BLaER1 (cell line): Measurements from ENCODE around the gene TSPAN7.

ENCODE experiments used
- H3K27ac ChIP-seq: shearing (Covaris generic); formaldehyde crosslinking; 2 replicates; pipeline ENCODE4 v1.8.1; 2022
- H3K27me3 ChIP-seq: shearing (Covaris generic); formaldehyde crosslinking; 2 replicates; pipeline ENCODE4 v1.8.1; 2022
- H3K36me3 ChIP-seq: shearing (Covaris generic); formaldehyde crosslinking; 2 replicates; pipeline ENCODE4 v1.8.1; 2022
- H3K4me1 ChIP-seq: shearing (Covaris generic); formaldehyde crosslinking; 2 replicates; pipeline ENCODE4 v1.8.1; 2022
- H3K4me2 ChIP-seq: shearing (Covaris generic); formaldehyde crosslinking; 2 replicates; pipeline ENCODE4 v1.8.1; 2022
- H3K4me3 ChIP-seq: shearing (Covaris generic); formaldehyde crosslinking; 2 replicates; pipeline ENCODE4 v1.8.1; 2022
- H3K9ac ChIP-seq: shearing (Covaris generic); formaldehyde crosslinking; 2 replicates; pipeline ENCODE4 v1.8.1; 2022
- H3K9me3 ChIP-seq: shearing (Covaris generic); formaldehyde crosslinking; 2 replicates; pipeline ENCODE4 v1.8.1; 2022
- H4K20me1 ChIP-seq: shearing (Covaris generic); formaldehyde crosslinking; 2 replicates; pipeline ENCODE4 v1.8.1; 2022
- Cebpa-rat ChIP-seq: shearing (Covaris generic); IDR thresholded peaks from 2 replicates; pipeline ENCODE4 v1.8.1; 2022

Gene TSPAN7

GRCh38 chrX:38699121-38699520, 137.8 kb downstream of the TSPAN7 start:
- no peak overlapping the region for H3K4me3 ChIP-seq
- H3K9ac ChIP-seq, result no peak overlapping the region
- no peaks in the 10 kb centered on the region for H3K27me3 ChIP-seq
- H3K36me3 ChIP-seq, result no peaks in the 10 kb centered on the region
- no peak for TF ChIP-seq Cebpa-rat
- H3K9me3 ChIP-seq, result no peaks in the 10 kb centered on the region
- no peaks in the 10 kb centered on the region for H4K20me1 ChIP-seq
- peaks cover 7% of the 10 kb centered on the region for H3K4me1 ChIP-seq
- H3K27ac ChIP-seq, result no peak overlapping the region
- no peak overlapping the region for H3K4me2 ChIP-seq

GRCh38 chrX:38699696-38700095, 138.4 kb downstream of the TSPAN7 start:
- no peaks in the 10 kb centered on the region for H3K9me3 ChIP-seq
- H3K27ac ChIP-seq, result no peak overlapping the region
- H3K27me3 ChIP-seq, result no peaks in the 10 kb centered on the region
- no peak overlapping the region for H3K9ac ChIP-seq
- peaks cover 7% of the 10 kb centered on the region for H3K4me1 ChIP-seq
- H3K36me3 ChIP-seq, result no peaks in the 10 kb centered on the region
- TF ChIP-seq Cebpa-rat, result no peak
- H3K4me2 ChIP-seq, result no peak overlapping the region
- H4K20me1 ChIP-seq, result no peaks in the 10 kb centered on the region
- H3K4me3 ChIP-seq, result no peak overlapping the region

GRCh38 chrX:38701073-38701472, 139.7 kb downstream of the TSPAN7 start:
- no peak overlapping the region for H3K27ac ChIP-seq
- H4K20me1 ChIP-seq, result no peaks in the 10 kb centered on the region
- H3K36me3 ChIP-seq, result no peaks in the 10 kb centered on the region
- TF ChIP-seq Cebpa-rat, result no peak
- no peaks in the 10 kb centered on the region for H3K27me3 ChIP-seq
- H3K4me1 ChIP-seq, result peaks cover 7% of the 10 kb centered on the region
- H3K9me3 ChIP-seq, result no peaks in the 10 kb centered on the region
- H3K4me2 ChIP-seq, result no peak overlapping the region
- no peak overlapping the region for H3K4me3 ChIP-seq
- H3K9ac ChIP-seq, result no peak overlapping the region

DNA sequence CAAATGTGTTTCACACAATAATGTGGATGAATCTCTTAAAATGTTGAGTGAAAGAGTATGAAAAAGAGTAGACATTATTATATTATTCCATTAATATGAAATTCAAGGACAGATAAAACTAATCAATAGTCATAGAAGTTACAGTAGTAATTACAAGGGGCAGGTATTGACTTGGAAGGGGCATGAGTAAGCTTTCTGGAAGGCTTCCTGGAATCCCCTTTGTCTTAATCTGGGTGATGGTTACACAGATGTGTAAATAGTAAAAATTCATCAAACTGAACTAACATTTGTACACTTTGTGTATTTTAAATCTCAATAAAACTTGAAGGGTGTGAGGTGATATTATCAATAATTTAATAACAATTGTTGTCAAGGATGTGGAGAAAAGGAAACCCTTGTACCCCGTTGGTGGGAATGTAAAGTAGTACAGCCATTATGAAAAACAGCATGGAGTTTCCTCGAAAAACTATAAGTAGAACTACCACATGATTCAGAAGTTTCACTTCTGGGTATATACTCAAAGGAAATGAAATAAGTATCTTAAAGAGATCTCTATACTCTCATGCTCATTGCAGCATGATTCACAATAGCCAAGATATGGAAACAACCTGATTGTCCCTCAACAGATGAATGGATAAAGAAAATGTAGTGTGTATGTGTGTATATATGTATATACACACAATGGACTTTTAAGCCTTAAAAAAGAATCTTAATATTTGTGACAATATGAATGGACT, 143.0 kb downstream of the TSPAN7 start:
- TF ChIP-seq Cebpa-rat, result no peak
- no peaks in the 10 kb centered on the region for H3K36me3 ChIP-seq

GRCh38 chrX:38717871-38718270, 156.5 kb downstream of the TSPAN7 start:
- H3K27ac ChIP-seq, result no peak overlapping the region
- no peaks in the 10 kb centered on the region for H3K9me3 ChIP-seq
- no peak for TF ChIP-seq Cebpa-rat

More for the DNA sequence above, 143.0 kb downstream of the TSPAN7 start:
- Histone ChIP-seq H3K4me2 (no peak overlapping the region), H3K9ac (no peak overlapping the region), H3K27ac (no peak overlapping the region), H3K4me1 (peaks cover 4% of the 10 kb centered on the region), H4K20me1 (no peaks in the 10 kb centered on the region), H3K9me3 (no peaks in the 10 kb centered on the region), H3K4me3 (no peak overlapping the region), H3K27me3 (no peaks in the 10 kb centered on the region)

GRCh38 chrX:38718311-38718710, 157.0 kb downstream of the TSPAN7 start:
- Histone ChIP-seq H3K9me3 (no peaks in the 10 kb centered on the region), H3K4me2 (no peak overlapping the region), H3K9ac (no peak overlapping the region), H4K20me1 (no peaks in the 10 kb centered on the region), H3K27me3 (no peaks in the 10 kb centered on the region), H3K4me3 (no peak overlapping the region), H3K27ac (no peak overlapping the region), H3K36me3 (no peaks in the 10 kb centered on the region), H3K4me1 (no peaks in the 10 kb centered on the region)
- no peak for TF ChIP-seq Cebpa-rat

More at GRCh38 chrX:38717871-38718270, 156.5 kb downstream of the TSPAN7 start:
- no peaks in the 10 kb centered on the region for H3K27me3 ChIP-seq
- H3K4me1 ChIP-seq, result no peaks in the 10 kb centered on the region
- H3K36me3 ChIP-seq, result no peaks in the 10 kb centered on the region
- no peak overlapping the region for H3K4me3 ChIP-seq
- no peak overlapping the region for H3K9ac ChIP-seq
- H3K4me2 ChIP-seq, result no peak overlapping the region
- H4K20me1 ChIP-seq, result no peaks in the 10 kb centered on the region

GRCh38 chrX:38726612-38727011, 165.3 kb downstream of the TSPAN7 start:
- TF ChIP-seq Cebpa-rat, result no peak
- H3K4me3 ChIP-seq, result no peak overlapping the region
- no peak overlapping the region for H3K9ac ChIP-seq
- H3K9me3 ChIP-seq, result no peaks in the 10 kb centered on the region
- no peaks in the 10 kb centered on the region for H4K20me1 ChIP-seq
- H3K4me2 ChIP-seq, result no peak overlapping the region
- H3K27ac ChIP-seq, result no peak overlapping the region
- H3K27me3 ChIP-seq, result no peaks in the 10 kb centered on the region
- H3K36me3 ChIP-seq, result no peaks in the 10 kb centered on the region
- no peaks in the 10 kb centered on the region for H3K4me1 ChIP-seq

- TF ChIP-seq Cebpa-rat, result no peak
- no peak overlapping the region for H3K9ac ChIP-seq
- no peak overlapping the region for H3K4me3 ChIP-seq
Measured at GRCh38 chrX:38727668-38728067, 166.3 kb downstream of the TSPAN7 start.

GRCh38 chrX:38732866-38733265, 171.5 kb downstream of the TSPAN7 start:
- no peak overlapping the region for H3K27ac ChIP-seq
- no peak overlapping the region for H3K9ac ChIP-seq
- H3K4me3 ChIP-seq, result no peak overlapping the region
- no peaks in the 10 kb centered on the region for H4K20me1 ChIP-seq
- H3K4me2 ChIP-seq, result no peak overlapping the region
- H3K9me3 ChIP-seq, result no peaks in the 10 kb centered on the region
- no peaks in the 10 kb centered on the region for H3K27me3 ChIP-seq
- TF ChIP-seq Cebpa-rat, result no peak
- H3K36me3 ChIP-seq, result no peaks in the 10 kb centered on the region
- H3K4me1 ChIP-seq, result no peaks in the 10 kb centered on the region

More at GRCh38 chrX:38727668-38728067, 166.3 kb downstream of the TSPAN7 start:
- no peak overlapping the region for H3K4me2 ChIP-seq
- no peak overlapping the region for H3K27ac ChIP-seq
- no peaks in the 10 kb centered on the region for H3K36me3 ChIP-seq
- no peaks in the 10 kb centered on the region for H3K27me3 ChIP-seq
- H3K9me3 ChIP-seq, result no peaks in the 10 kb centered on the region
- H4K20me1 ChIP-seq, result no peaks in the 10 kb centered on the region
- H3K4me1 ChIP-seq, result no peaks in the 10 kb centered on the region
